Measurements from ENCODE around the gene MYL12A.

MYL12A gene

DNA sequence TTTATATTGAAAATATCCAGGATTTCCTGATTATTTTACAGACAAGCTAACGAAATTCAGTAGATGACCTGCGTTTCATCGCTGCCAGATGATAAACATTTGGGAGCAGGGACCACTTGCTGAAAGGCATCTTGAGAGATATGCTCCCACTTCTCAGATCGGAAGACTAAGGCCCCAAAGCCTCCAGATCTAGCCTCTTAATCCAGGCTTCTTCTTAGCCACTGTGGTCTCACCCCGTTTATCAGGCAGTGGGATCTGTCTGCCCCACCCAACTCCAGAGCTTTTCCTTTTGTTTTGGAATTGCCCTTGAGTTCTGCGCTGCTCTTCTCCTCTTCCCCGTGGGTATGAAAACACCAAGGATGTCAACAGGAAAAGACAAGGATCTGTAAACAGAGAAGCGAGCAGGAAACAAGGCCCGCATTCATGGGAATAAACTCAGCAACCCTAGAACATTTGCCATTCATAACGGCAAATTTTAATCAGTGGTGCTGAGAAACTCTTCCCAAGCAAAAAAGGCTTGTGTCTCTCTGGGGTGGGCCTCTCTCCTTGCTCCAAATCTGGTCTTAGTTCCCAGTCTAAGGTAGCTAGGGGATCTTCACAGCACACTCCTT, 35.8 kb downstream of the MYL12A start:
- DNase-seq (ENCODE audit: low read depth) = no peak

GRCh38 chr18:3283908-3284307, 36.3 kb downstream of the MYL12A start:
- no peak for DNase-seq (ENCODE audit: low read depth)

- DNase-seq (ENCODE audit: low read depth) = no peak
Observed at GRCh38 chr18:3284501-3284900, 36.9 kb downstream of the MYL12A start.

DNA sequence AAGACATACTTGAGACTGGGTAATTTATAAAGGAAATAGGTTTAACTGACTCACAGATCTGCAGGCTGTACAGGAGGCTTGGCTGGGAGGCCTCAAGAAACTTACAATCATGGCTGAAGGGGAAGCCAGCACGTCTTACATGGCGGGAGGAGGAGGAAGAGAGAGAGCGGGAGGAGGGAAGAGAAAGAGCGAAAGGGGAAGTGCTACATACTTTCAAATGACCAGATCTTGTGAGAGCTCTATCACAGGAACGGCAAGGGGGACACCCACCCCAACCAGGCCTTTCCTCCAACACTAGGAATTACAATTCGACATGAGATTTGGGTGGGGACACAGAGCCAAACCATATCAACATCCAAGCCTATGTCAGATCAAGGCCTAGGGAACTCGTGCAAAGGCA, 38.6 kb downstream of the MYL12A start:
- no peak for DNase-seq (ENCODE audit: low read depth)

- no peak for DNase-seq (ENCODE audit: low read depth)
Observed at GRCh38 chr18:3293196-3293951, 45.8 kb downstream of the MYL12A start.

GRCh38 chr18:3294435-3295080, 47.0 kb downstream of the MYL12A start:
- no peak for DNase-seq (ENCODE audit: low read depth)

DNA sequence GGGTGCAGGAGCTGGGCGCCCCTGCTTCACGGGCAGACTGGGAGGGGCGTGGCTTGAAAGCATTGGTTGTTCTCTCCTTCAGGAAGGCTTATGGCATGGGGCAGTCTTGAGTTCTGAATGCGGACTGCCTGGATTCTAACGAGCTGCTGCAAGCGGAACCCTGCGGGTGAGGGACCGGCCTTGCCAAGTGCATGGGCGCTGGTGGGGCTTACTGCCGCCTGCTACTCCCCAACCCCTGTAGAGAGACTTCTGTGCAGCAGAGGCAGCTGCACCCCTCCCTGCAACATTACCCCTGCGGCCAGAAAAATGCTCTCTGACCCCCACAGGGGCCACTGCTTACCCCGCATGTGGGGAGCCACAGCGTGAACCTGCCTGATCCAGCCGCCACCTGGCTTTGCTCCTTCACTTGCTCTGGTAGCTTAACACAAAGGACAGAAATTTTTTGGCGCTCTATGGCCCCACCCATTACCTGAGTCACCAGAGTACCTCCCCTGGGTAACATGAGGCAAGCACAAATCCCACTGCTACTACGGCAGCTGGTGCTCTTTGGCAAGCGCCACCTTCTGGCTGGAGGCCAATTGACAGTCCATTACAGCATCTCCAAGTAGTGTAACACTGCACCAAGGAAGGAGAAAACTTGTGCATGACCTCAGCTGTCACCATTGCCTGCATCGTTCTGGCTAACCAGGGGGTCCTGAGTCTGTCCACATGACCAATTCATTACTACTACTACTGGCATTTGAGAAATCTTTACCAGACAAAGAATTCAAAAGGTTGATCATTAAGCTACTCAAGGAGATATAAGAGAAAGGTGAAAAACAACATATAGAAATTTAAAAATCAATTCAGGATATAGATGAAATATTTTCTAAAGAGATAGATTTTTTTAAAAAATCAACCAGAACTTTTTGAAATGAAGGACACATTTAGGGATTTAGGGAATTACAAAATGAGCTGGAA, 49.7 kb downstream of the MYL12A start:
- peak; percentile 85 for DNase-seq (ENCODE audit: low read depth)

- no peak for DNase-seq (ENCODE audit: low read depth)
Observed at GRCh38 chr18:3304832-3305231, 57.2 kb downstream of the MYL12A start.

GRCh38 chr18:3305354-3305762, 57.8 kb downstream of the MYL12A start:
- DNase-seq (ENCODE audit: low read depth) = peak; percentile 24
